Thoracic aorta (tissue), 2 donors: Measurements from ENCODE around the gene SFI1. TPM values are rescaled to one million over a fixed set of nuclear protein-coding genes. Genes with fewer than 3 reads are reported as not detected.
"Not testable (repeated sequence)": the region's sequence is repeated elsewhere in the genome, so short reads cannot be mapped to it uniquely, and the experiment has no call there.

Experiments
- ATAC-seq: fragments of 150-250 bp; one replicate; pipeline ENCODE4 v1.8.0; 2017; ENCODE audit warnings: low read depth; ENCODE audit not compliant: insufficient number of reproducible peaks, low FRiP score
- DNase-seq: peaks from one replicate; pipeline ENCODE4 v3.0.0-alpha.2; 2020; ENCODE audit warnings: low spot score
- H3K27ac ChIP-seq, 2 donors: fragments of 200-600 bp; sonication (generic); 1 replicate in 1 of 2; 2 replicates in 1 of 2; pipeline ENCODE4 v1.5.1; 2016; ENCODE audit warnings: mild to moderate bottlenecking in 2 of 2, moderate library complexity in 2 of 2
- H3K27me3 ChIP-seq: fragments of 200-600 bp; sonication (generic); replicated peaks from 2 replicates; pipeline ENCODE4 v1.6.0; 2016; ENCODE audit warnings: mild to moderate bottlenecking; ENCODE audit not compliant: insufficient read depth
- H3K36me3 ChIP-seq: fragments of 200-600 bp; sonication (generic); one replicate; pipeline ENCODE4 v1.5.1; 2016
- H3K4me1 ChIP-seq, 2 donors: fragments of 200-600 bp; sonication (generic); 1 replicate in 1 of 2; 2 replicates in 1 of 2; pipeline versions ENCODE4 v1.5.1 to v1.6.0; 2016; ENCODE audit warnings: low read depth in 2 of 2, mild to moderate bottlenecking in 1 of 2; ENCODE audit not compliant: control insufficient read depth in 1 of 2
- H3K4me3 ChIP-seq: fragments of 200-600 bp; sonication (generic); 2 replicates; pipeline ENCODE4 v1.5.1; 2016; ENCODE audit warnings: mild to moderate bottlenecking
- H3K9me3 ChIP-seq: fragments of 200-600 bp; sonication (generic); 2 replicates; pipeline ENCODE4 v1.5.1; 2016
- total RNA-seq, 2 donors: library from RNA; depleted of rRNA; stranded (reverse); fragments of >200 nt; gene quantifications; one replicate each; pipeline versions ENCODE4 v1.1.0 to v1.2.3, GENCODE V29; 2016
- TF ChIP-seq, protein P1 (sequence below): fragments of 200-600 bp; sonication (generic); IDR thresholded peaks from one replicate; pipeline ENCODE4 v1.5.1; 2019; ENCODE audit warnings: antibody characterized with exemption

Gene SFI1
- total RNA-seq, 2 donors from 2014 or later = 25.0 to 59.9 TPM

DNA sequence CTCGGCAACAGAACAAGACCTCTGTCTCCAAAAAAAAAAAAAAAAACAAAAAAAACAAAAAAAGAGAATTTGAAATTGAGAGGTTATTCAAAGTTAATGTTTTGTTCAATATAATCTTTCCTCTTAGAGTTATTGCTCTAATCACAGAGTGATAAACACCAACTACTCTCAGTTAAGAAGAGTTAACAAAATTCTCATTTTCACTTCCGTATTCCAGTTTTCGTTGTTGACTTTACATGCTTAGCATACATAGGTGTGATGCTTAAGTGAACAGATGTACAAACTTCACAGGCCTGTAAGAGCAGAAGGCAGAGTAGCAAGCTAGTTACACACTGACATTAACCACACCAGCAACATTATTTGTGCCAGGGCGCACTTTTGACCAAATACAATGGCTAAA is 19.0 kb upstream of the SFI1 start:
- no peak overlapping the region for H3K4me3 ChIP-seq
- no peak for ATAC-seq
- no peaks in the 10 kb centered on the region for H3K4me1 ChIP-seq
- DNase-seq = no peak
- no peaks in the 10 kb centered on the region for H3K27me3 ChIP-seq
- TF ChIP-seq, protein P1, sequence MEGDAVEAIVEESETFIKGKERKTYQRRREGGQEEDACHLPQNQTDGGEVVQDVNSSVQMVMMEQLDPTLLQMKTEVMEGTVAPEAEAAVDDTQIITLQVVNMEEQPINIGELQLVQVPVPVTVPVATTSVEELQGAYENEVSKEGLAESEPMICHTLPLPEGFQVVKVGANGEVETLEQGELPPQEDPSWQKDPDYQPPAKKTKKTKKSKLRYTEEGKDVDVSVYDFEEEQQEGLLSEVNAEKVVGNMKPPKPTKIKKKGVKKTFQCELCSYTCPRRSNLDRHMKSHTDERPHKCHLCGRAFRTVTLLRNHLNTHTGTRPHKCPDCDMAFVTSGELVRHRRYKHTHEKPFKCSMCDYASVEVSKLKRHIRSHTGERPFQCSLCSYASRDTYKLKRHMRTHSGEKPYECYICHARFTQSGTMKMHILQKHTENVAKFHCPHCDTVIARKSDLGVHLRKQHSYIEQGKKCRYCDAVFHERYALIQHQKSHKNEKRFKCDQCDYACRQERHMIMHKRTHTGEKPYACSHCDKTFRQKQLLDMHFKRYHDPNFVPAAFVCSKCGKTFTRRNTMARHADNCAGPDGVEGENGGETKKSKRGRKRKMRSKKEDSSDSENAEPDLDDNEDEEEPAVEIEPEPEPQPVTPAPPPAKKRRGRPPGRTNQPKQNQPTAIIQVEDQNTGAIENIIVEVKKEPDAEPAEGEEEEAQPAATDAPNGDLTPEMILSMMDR = no peak
- H3K27ac ChIP-seq = no peak overlapping the region
- peaks cover 18% of the 10 kb centered on the region for H3K36me3 ChIP-seq
- H3K9me3 ChIP-seq = no peaks in the 10 kb centered on the region

DNA sequence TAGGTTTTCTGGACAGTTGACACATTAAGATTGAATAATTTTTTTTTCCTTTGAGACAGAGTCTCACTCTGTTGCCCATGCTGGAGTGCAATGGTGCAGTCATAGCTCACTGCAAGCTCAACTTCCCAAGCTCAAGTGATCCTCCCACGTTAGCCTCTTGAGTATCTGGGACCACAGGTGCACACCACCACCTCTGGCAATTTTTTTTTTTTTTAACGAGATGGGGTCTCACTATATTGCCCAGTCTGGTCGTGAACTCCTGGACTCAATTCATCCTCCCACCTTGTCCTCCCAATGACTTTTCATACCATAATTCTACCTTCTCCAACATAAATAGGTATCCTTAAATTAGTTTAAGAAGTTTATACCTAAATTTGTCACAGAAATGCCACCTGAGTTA is 15.2 kb upstream of the SFI1 start:
- Histone ChIP-seq H3K27me3 (no peaks in the 10 kb centered on the region), H3K27ac (no peak overlapping the region), H3K4me1 (peaks cover 0 to 4% of the 10 kb centered on the region in 2 donors), H3K4me3 (no peak overlapping the region), H3K36me3 (peaks cover 33% of the 10 kb centered on the region), H3K9me3 (no peaks in the 10 kb centered on the region)
- TF ChIP-seq, protein P1 = no peak
- ATAC-seq (no peak), DNase-seq (no peak)

DNA sequence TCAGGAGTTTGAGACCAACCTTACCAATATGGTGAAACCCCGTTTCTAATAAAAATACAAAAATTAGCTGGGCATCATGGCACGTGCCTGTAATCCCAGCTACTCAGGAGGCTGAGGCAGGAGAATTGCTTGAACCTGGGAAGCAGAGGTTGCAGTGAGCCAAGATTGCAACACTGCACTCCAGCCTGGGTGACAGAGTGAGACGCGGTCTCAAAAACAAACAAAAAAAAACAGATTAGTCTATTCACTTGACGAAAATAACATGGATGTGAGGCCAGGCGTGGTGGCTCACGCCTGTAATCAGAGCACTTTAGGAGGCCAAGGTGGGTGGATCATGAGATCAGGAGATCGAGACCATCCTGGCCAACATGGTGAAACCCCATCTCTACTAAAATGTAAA is 13.9 kb upstream of the SFI1 start:
- H3K9me3 ChIP-seq, H3K27me3 ChIP-seq, DNase-seq, H3K27ac ChIP-seq, H3K4me3 ChIP-seq, H3K4me1 ChIP-seq, ATAC-seq: not testable (repeated sequence)
- H3K36me3 ChIP-seq = peaks cover 33% of the 10 kb centered on the region

DNA sequence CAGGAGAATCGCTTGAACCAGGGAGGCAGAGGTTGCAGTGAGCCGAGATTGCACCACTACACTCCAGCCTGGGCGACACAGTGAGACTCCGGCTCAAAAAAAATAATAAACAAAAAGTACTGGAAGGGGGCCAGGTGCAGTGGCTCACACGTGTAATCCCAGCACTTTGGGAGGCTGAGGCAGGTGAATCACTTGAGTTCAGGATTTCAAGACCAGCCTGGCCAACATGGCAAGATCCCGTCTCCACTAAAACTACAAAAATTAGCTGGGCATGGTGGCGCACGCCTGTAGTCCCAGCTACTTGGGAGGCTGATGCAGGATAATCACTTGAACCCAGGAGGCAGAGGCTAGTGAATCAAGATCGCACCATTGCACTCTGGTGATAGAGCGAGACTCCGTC is 10.0 kb upstream of the SFI1 start:
- peaks cover 20% of the 10 kb centered on the region for H3K36me3 ChIP-seq
- H3K27ac ChIP-seq, DNase-seq, H3K9me3 ChIP-seq, ATAC-seq, H3K27me3 ChIP-seq, H3K4me3 ChIP-seq: not testable (repeated sequence)
- H3K4me1 ChIP-seq = peaks cover 21 to 24% of the 10 kb centered on the region in 2 donors

DNA sequence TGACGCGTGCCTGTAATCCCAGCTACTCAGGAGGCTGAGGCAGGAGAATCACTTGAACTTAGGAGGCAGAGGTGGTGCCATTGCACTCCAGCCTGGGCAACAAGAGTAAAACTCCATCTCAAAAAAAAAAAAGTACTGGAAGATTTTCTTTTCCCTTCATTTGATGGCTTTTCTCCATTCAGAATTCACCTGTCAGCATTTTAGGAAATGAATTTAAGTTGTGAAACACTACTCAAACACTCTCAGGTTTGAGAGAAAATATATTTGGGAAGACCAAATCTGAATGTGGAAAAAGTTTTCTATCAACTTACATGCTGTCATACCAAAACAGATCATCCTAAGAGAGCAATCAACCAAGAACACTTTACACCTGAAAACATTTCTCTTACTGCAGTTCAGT is 9.4 kb upstream of the SFI1 start:
- TF ChIP-seq, protein P1 = no peak
- no peak overlapping the region for H3K27ac ChIP-seq
- no peaks in the 10 kb centered on the region for H3K27me3 ChIP-seq
- no peak overlapping the region for H3K4me3 ChIP-seq
- H3K36me3 ChIP-seq = peaks cover 17% of the 10 kb centered on the region
- DNase-seq (no peak), ATAC-seq (no peak)
- peaks cover 21 to 28% of the 10 kb centered on the region in 2 donors for H3K4me1 ChIP-seq
- H3K9me3 ChIP-seq = no peaks in the 10 kb centered on the region

DNA sequence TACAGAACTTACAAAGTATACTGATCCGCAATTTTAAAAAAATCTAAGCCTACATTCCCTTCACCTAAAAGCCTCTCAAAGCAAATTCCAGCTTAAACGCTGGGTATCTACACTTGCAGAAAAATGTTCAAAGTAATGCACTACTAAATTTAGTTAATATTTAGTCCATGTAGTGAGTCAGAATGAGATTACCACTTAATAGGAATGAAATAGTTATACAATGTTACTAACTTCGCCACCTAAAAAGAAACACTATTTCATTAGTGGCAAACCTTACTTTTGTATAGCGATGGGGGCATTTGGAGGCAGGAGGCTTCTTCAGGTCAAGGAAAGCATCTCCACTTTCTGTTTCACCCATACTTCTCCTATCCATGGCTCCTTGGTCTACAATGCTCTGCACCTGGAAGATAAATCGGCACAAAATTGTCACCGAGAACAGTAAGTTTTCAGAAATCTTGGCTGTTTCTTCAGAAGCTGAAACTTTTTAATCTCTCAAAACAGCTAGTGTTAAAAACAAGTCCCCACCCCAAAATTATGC is 7.9 kb upstream of the SFI1 start:
- peak overlapping the region; percentile 96 to 97 for H3K27ac ChIP-seq
- H3K9me3 ChIP-seq = no peaks in the 10 kb centered on the region
- TF ChIP-seq, protein P1 = no peak
- H3K4me1 ChIP-seq = peaks cover 21 to 28% of the 10 kb centered on the region in 2 donors
- no peak for ATAC-seq
- DNase-seq = no peak
- H3K27me3 ChIP-seq = no peaks in the 10 kb centered on the region
- H3K4me3 ChIP-seq = peak overlapping the region; percentile 83
- peaks cover 13% of the 10 kb centered on the region for H3K36me3 ChIP-seq
